Measurements from ENCODE around the gene NDUFB7. TPM values are rescaled to one million over a fixed set of nuclear protein-coding genes. Genes with fewer than 3 reads are reported as not detected.
"Not testable (repeated sequence)": the region's sequence is repeated elsewhere in the genome, so short reads cannot be mapped to it uniquely, and the experiment has no call there.

The NDUFB7 gene
- total RNA-seq, 3 donors from 2014 or later, result 172 to 255 (median 241) TPM

DNA sequence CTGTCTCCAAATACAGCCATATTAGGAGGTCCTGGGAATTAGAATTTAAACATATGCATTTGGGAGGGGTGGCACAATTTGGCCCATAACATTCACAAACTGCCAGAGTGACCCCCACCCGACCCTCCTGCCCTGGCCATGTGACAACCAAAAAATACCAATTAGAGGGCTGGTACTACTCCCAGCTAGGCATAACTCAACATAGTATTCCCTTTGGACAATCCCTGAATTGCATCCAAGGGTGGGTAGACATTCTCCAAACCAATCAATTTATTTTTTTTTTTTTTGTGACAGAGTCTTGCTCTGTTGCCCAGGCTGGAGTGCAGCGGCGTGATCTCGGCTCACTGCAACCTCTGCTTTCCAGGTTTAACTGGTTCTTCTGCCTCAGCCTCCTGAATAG is 40.8 kb upstream of the NDUFB7 start:
- Histone ChIP-seq H3K4me1 (ENCODE audit: low read depth) (no peaks in the 10 kb centered on the region), H3K36me3 (ENCODE audit: low read depth) (no peaks in the 10 kb centered on the region), H3K4me3 (no peak overlapping the region), H3K9me3 (no peaks in the 10 kb centered on the region)
- ATAC-seq (no peak), DNase-seq (no peak)
- TF ChIP-seq CTCF (IDR thresholded peaks at IDR 0.05), result no peak
- intact Hi-C loops (cut with DNase I, micrococcal nuclease), result no loop called here

GRCh38 chr19:14612242-14612641 is 40.4 kb upstream of the NDUFB7 start:
- H3K9me3 ChIP-seq; H3K36me3 ChIP-seq (ENCODE audit: low read depth); ATAC-seq; H3K4me1 ChIP-seq (ENCODE audit: low read depth); DNase-seq; H3K4me3 ChIP-seq; intact Hi-C loops (cut with DNase I, micrococcal nuclease): not testable (repeated sequence)

DNA sequence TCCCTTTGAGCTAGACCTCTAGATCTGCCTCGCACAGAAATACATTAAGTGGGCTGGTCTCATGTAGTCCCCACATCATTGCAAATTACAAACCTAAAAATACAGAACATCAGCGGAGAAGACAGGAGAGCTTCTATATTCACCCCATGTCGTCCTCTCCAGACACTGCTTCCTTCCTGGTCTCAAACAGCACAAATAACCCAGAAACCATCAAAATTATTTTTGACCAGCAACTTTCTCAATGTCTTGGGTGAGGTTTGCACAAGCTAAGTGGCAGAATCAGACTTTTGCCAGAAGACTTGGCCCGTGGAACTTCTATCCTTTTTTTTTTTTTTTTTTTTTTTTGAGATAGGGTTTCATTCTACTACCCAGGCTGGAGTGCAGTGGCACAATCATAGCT is 39.2 kb upstream of the NDUFB7 start:
- ATAC-seq, result no peak
- Histone ChIP-seq H3K9me3 (no peaks in the 10 kb centered on the region), H3K4me3 (no peak overlapping the region), H3K4me1 (ENCODE audit: low read depth) (no peaks in the 10 kb centered on the region), H3K36me3 (ENCODE audit: low read depth) (no peaks in the 10 kb centered on the region)
- intact Hi-C loops (cut with DNase I, micrococcal nuclease), result no loop called here
- DNase-seq, result no peak
- TF ChIP-seq CTCF (IDR thresholded peaks at IDR 0.05), result no peak

DNA sequence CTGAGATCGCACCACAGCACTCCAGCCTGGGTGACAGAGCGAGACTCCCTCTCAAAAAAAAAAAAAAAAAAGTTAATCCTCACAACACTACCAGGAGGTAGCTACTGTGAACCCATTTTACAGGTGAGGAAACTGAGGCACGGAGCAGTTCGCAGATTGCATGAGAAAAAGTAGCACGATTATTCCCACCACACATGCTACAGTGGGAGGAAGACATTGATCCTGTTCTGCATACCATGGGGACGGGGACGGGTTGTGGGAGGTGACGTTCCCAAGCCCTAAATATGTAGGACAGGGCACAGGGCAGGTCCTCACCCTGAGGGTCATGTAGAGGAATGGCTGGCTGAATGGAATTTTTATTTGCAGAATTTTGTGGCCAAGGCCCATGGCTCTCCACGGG is 34.8 kb upstream of the NDUFB7 start:
- Histone ChIP-seq H3K4me1 (ENCODE audit: low read depth) (no peaks in the 10 kb centered on the region), H3K36me3 (ENCODE audit: low read depth) (no peaks in the 10 kb centered on the region), H3K9me3 (no peaks in the 10 kb centered on the region), H3K4me3 (no peak overlapping the region)
- DNase-seq (no peak), ATAC-seq (no peak)
- intact Hi-C loops (cut with DNase I, micrococcal nuclease), result no loop called here
- no peak for TF ChIP-seq CTCF (IDR thresholded peaks at IDR 0.05)

DNA sequence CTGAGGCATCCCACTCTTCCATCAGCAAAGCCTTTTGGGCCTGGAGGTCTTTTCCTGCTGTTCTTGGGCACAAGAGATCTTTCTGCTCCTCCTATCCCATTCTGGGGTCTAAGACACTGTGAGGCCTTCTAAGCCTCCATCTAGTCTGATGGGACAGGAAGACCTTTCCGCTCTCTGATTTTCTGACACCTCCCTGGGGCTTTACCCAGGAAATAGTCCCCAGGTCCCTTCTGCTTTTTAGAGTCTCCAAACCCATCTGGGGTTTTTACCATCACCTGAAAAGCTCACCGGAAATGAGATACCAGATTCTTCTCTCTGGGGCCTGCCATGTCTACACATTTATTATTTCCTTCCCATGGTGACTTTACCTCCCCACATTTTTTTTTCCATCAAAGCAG is 32.1 kb upstream of the NDUFB7 start:
- peak; percentile 40 for ATAC-seq
- intact Hi-C loops (cut with DNase I, micrococcal nuclease), result no loop called here

GRCh38 chr19:14599548-14600147 is 27.8 kb upstream of the NDUFB7 start:
- no peak overlapping the region for H3K4me3 ChIP-seq
- TF ChIP-seq CTCF (IDR thresholded peaks at IDR 0.05), result no peak
- no peaks in the 10 kb centered on the region for H3K4me1 ChIP-seq (ENCODE audit: low read depth)
- H3K36me3 ChIP-seq (ENCODE audit: low read depth), result no peaks in the 10 kb centered on the region
- DNase-seq (no peak), ATAC-seq (no peak)
- no peaks in the 10 kb centered on the region for H3K9me3 ChIP-seq
- intact Hi-C loops (cut with DNase I, micrococcal nuclease), result no loop called here

More for the DNA sequence above, 32.1 kb upstream of the NDUFB7 start:
- Histone ChIP-seq H3K36me3 (ENCODE audit: low read depth) (no peaks in the 10 kb centered on the region), H3K4me3 (no peak overlapping the region), H3K4me1 (ENCODE audit: low read depth) (no peaks in the 10 kb centered on the region), H3K9me3 (no peaks in the 10 kb centered on the region)
- DNase-seq, result no peak
- TF ChIP-seq CTCF (IDR thresholded peaks at IDR 0.05), result no peak

All from mucosa of descending colon (tissue), 3 donors.